ENCODE results near the gene PSKH1.

DNA sequence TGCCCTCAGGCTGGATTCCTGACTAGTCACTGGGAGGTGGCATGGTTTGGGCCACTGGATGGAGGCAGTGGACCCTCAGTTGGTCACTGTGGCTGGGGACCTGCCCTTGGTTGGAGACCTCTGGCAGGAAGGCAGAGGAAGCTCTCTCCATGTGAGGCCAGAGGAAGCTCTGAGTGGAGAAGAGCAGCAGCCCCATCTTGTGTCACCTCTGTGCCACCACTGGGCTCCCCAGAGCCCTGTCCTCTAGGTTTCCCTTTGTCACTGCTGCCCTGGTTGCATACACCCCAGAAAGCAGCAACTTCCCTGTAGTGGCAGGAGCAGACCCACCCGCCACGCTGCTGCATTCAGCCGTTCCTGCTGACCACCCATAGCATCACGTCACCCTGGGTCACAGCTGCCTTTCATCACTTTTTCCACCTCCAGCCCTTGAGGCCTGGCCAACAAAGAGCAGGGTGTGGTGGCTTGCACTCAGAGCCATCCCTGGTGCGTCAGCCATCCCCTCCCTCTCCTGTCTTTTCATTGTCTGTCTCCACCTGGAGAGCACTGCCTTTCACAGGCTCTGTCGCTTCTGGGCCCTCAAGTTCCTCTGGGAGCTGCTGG lies 26.7 kb downstream of the PSKH1 start:
- no peak for TF ChIP-seq NR3C1 (IDR thresholded peaks at IDR 0.05)
- no peak for TF ChIP-seq CTCF (IDR thresholded peaks at IDR 0.05)
- TF ChIP-seq MYC (IDR thresholded peaks at IDR 0.05; ENCODE audit: borderline replicate concordance, low read length) = no peak
- TF ChIP-seq USF2 (IDR thresholded peaks at IDR 0.05) = no peak
- no peak for TF ChIP-seq POLR2A (IDR thresholded peaks at IDR 0.05; ENCODE audit: low read length)
- TF ChIP-seq PBX3 (IDR thresholded peaks at IDR 0.05) = no peak
- TF ChIP-seq HDAC2 (IDR thresholded peaks at IDR 0.05) = no peak
- TF ChIP-seq CEBPB (IDR thresholded peaks at IDR 0.05) = no peak
- TF ChIP-seq BHLHE40 (IDR thresholded peaks at IDR 0.05; ENCODE audit: low read depth, low read length) = no peak
- TF ChIP-seq ELK1 (IDR thresholded peaks at IDR 0.05; ENCODE audit: low read depth, low read length) = no peak
